GM10847 (cell line): ENCODE measurements around the gene STAC3.

Experiments
- POLR2A ChIP-seq: IDR thresholded peaks from 2 replicates; pipeline ENCODE4 v1.6.1; 2011; ENCODE audit not compliant: insufficient read length; ENCODE audit errors: extremely low read depth

Gene STAC3

GRCh38 chr12:57222286-57223190, 28.4 kb downstream of the STAC3 start:
- TF ChIP-seq POLR2A: no peak

GRCh38 chr12:57221169-57221917, 29.6 kb downstream of the STAC3 start:
- no peak for TF ChIP-seq POLR2A

- TF ChIP-seq POLR2A: no peak
Measured at GRCh38 chr12:57220770-57221168, 30.2 kb downstream of the STAC3 start.

GRCh38 chr12:57219993-57220754, 30.8 kb downstream of the STAC3 start:
- no peak for TF ChIP-seq POLR2A

- TF ChIP-seq POLR2A: no peak
Measured at GRCh38 chr12:57219205-57219992, 31.6 kb downstream of the STAC3 start.

GRCh38 chr12:57218030-57218853, 32.7 kb downstream of the STAC3 start:
- TF ChIP-seq POLR2A: no peak

- TF ChIP-seq POLR2A: no peak
Measured at GRCh38 chr12:57216921-57217879, 33.8 kb downstream of the STAC3 start.

GRCh38 chr12:57216014-57216911, 34.7 kb downstream of the STAC3 start, which contains the start of gene NXPH4:
Gene NXPH4, plus strand, starts transcription at chr12:57216794. Its CDS starts 176 bp downstream, at chr12:57216970.
- TF ChIP-seq POLR2A: no peak

GRCh38 chr12:57215668-57216013, 35.3 kb downstream of the STAC3 start:
- no peak for TF ChIP-seq POLR2A

GRCh38 chr12:57215065-57215464, 35.9 kb downstream of the STAC3 start:
- no peak for TF ChIP-seq POLR2A

GRCh38 chr12:57214398-57214781, 36.6 kb downstream of the STAC3 start:
- no peak for TF ChIP-seq POLR2A
